Measurements from ENCODE around the gene PTRH1. TPM values are rescaled to one million over a fixed set of nuclear protein-coding genes. Genes with fewer than 3 reads are reported as not detected.

PTRH1 gene
- total and polyA plus RNA-seq, 2 of the 13 experiments (the other 11 are each of a cell fraction or from before 2014, with no cell fraction given): 4.0 to 10.4 TPM

GRCh38 chr9:127734747-127735529, 19.5 kb upstream of the PTRH1 start, which contains the start of gene TOR2A (continued):
- TF ChIP-seq ZNF782 (CRISPR knock-in tag; IDR thresholded peaks at IDR 0.05; ENCODE audit: borderline replicate concordance) (peak; percentile 79; the same call in 1 of the 2 replicates), UBTF (CRISPR knock-in tag; IDR thresholded peaks at IDR 0.05) (peak; percentile 41; the same call in 1 of the 2 replicates), JUN (CRISPR knock-in tag; IDR thresholded peaks at IDR 0.05) (no peak), GPN1 (CRISPR knock-in tag; IDR thresholded peaks at IDR 0.05; ENCODE audit: borderline replicate concordance) (no peak), ZBTB44 (CRISPR knock-in tag; IDR thresholded peaks at IDR 0.05) (no peak), ZFP90 (CRISPR knock-in tag; IDR thresholded peaks at IDR 0.05; ENCODE audit: borderline replicate concordance) (no peak; the same call in 1 of the 2 replicates), HOXA9 (CRISPR knock-in tag; IDR thresholded peaks at IDR 0.05; ENCODE audit: borderline replicate concordance) (no peak), SP2 (CRISPR knock-in tag; IDR thresholded peaks at IDR 0.05) (0 out of 2 replicates have a peak, but pooled peaks have one; percentile 39), ZNF740 (CRISPR knock-in tag; IDR thresholded peaks at IDR 0.05) (no peak), ZNF383 (CRISPR knock-in tag; IDR thresholded peaks at IDR 0.05; ENCODE audit: borderline replicate concordance) (peak; percentile 99; the same call in 1 of the 2 replicates), TP53 (CRISPR knock-in tag; conservative IDR thresholded peaks at IDR 0.05) (no peak), HOXA5 (CRISPR knock-in tag; IDR thresholded peaks at IDR 0.05) (peak; percentile 33; the same call in 1 of the 2 replicates), PBX2 (CRISPR knock-in tag; IDR thresholded peaks at IDR 0.05) (no peak), ZNF703 (CRISPR knock-in tag; IDR thresholded peaks at IDR 0.05; ENCODE audit: borderline replicate concordance) (no peak), ZNF251 (CRISPR knock-in tag; IDR thresholded peaks at IDR 0.05) (no peak), ZNF761 (CRISPR knock-in tag; conservative IDR thresholded peaks at IDR 0.05) (peak; percentile 94), TFAP4 (IDR thresholded peaks at IDR 0.05; ENCODE audit: borderline replicate concordance, low read depth) (no peak), ZNF333 (CRISPR knock-in tag; IDR thresholded peaks at IDR 0.05; ENCODE audit: borderline replicate concordance) (no peak), MYNN (CRISPR knock-in tag; IDR thresholded peaks at IDR 0.05; ENCODE audit: low read depth) (peak; percentile 99), ZNF10 (CRISPR knock-in tag; IDR thresholded peaks at IDR 0.05; ENCODE audit: borderline replicate concordance, low read depth) (no peak), ZMAT3 (CRISPR knock-in tag; conservative IDR thresholded peaks at IDR 0.05) (no peak; the same call in 1 of the 2 replicates), SMAD1 (CRISPR knock-in tag; IDR thresholded peaks at IDR 0.05; ENCODE audit: borderline replicate concordance, low read depth) (peak; percentile 93), HIVEP1 (CRISPR knock-in tag; IDR thresholded peaks at IDR 0.05) (no peak), RARA (CRISPR knock-in tag; IDR thresholded peaks at IDR 0.05) (no peak)
